ENCODE results near the gene IFNG.

IFNG gene

GRCh38 chr12:68115281-68115680 lies 44.3 kb downstream of the IFNG start:
- DNase-seq = no peak

GRCh38 chr12:68114606-68115005 lies 44.9 kb downstream of the IFNG start:
- DNase-seq = no peak

GRCh38 chr12:68113644-68114043 lies 45.9 kb downstream of the IFNG start:
- DNase-seq = no peak

GRCh38 chr12:68111995-68112394 lies 47.5 kb downstream of the IFNG start:
- DNase-seq = no peak

GRCh38 chr12:68109444-68110217 lies 49.9 kb downstream of the IFNG start:
- DNase-seq = no peak

- no peak for DNase-seq
Observed at GRCh38 chr12:68109001-68109400, 50.5 kb downstream of the IFNG start.

- no peak for DNase-seq
Observed at GRCh38 chr12:68106660-68107059, 52.9 kb downstream of the IFNG start.

GRCh38 chr12:68106160-68106559 lies 53.4 kb downstream of the IFNG start:
- DNase-seq = no peak
